ENCODE results near the gene TRIM38.

Gene TRIM38

GRCh38 chr6:25972902-25973301 is 10.3 kb downstream of the TRIM38 start:
- Histone ChIP-seq H3K9me2 (replicated peaks; ENCODE audit: low read depth, low read length) (no peaks in the 10 kb centered on the region), H3K36me3 (ENCODE audit: insufficient read depth, low read length) (peaks cover 30% of the 10 kb centered on the region; the same call in 1 of the 2 replicates), H3F3A (ENCODE audit: low read depth) (no peaks in the 10 kb centered on the region), H3K9ac (ENCODE audit: low read depth, low read length, poor library complexity, severe bottlenecking) (no peak overlapping the region), H4K20me1 (ENCODE audit: insufficient read depth, low read length, poor library complexity, severe bottlenecking) (peaks cover 1% of the 10 kb centered on the region), H3K27me3 (ENCODE audit: insufficient read depth, low read length, poor library complexity, severe bottlenecking) (no peaks in the 10 kb centered on the region), H2AFZ (ENCODE audit: low read length) (no peak overlapping the region), H3K4me3 (ENCODE audit: low read length, poor library complexity, severe bottlenecking) (no peak overlapping the region), H3K4me1 (ENCODE audit: insufficient read depth, low read length, poor library complexity, severe bottlenecking) (peaks cover 15% of the 10 kb centered on the region), H3K9me3 (ENCODE audit: insufficient read depth, low read depth, low read length) (no peaks in the 10 kb centered on the region), H3K79me2 (ENCODE audit: insufficient read depth, low read length) (peaks cover 11% of the 10 kb centered on the region; the same call in 1 of the 2 replicates), H3K4me2 (ENCODE audit: low read depth, low read length, poor library complexity, severe bottlenecking) (no peak overlapping the region)
- TF ChIP-seq CTCF (conservative IDR thresholded peaks at IDR 0.05; ENCODE audit: low read length): no peak
- TF ChIP-seq EZH2phosphoT487 (IDR thresholded peaks at IDR 0.05; ENCODE audit: borderline replicate concordance): no peak

- TF ChIP-seq EZH2phosphoT487 (IDR thresholded peaks at IDR 0.05; ENCODE audit: borderline replicate concordance) (no peak), CTCF (conservative IDR thresholded peaks at IDR 0.05; ENCODE audit: low read length) (no peak)
- H3K9me3 ChIP-seq (ENCODE audit: insufficient read depth, low read depth, low read length): no peaks in the 10 kb centered on the region
- H3K79me2 ChIP-seq (ENCODE audit: insufficient read depth, low read length): peaks cover 1% of the 10 kb centered on the region; the same call in 1 of the 2 replicates
- H3F3A ChIP-seq (ENCODE audit: low read depth): no peaks in the 10 kb centered on the region
- H3K4me1 ChIP-seq (ENCODE audit: insufficient read depth, low read length, poor library complexity, severe bottlenecking): peaks cover 5% of the 10 kb centered on the region
- H4K20me1 ChIP-seq (ENCODE audit: insufficient read depth, low read length, poor library complexity, severe bottlenecking): no peaks in the 10 kb centered on the region
- H3K9me2 ChIP-seq (replicated peaks; ENCODE audit: low read depth, low read length): no peaks in the 10 kb centered on the region
- no peak overlapping the region for H3K4me3 ChIP-seq (ENCODE audit: low read length, poor library complexity, severe bottlenecking)
- no peaks in the 10 kb centered on the region for H3K27me3 ChIP-seq (ENCODE audit: insufficient read depth, low read length, poor library complexity, severe bottlenecking)
- H3K4me2 ChIP-seq (ENCODE audit: low read depth, low read length, poor library complexity, severe bottlenecking): no peak overlapping the region
- no peak overlapping the region for H3K9ac ChIP-seq (ENCODE audit: low read depth, low read length, poor library complexity, severe bottlenecking)
- H3K36me3 ChIP-seq (ENCODE audit: insufficient read depth, low read length): peaks cover 35% of the 10 kb centered on the region; the same call in 1 of the 2 replicates
- H2AFZ ChIP-seq (ENCODE audit: low read length): no peak overlapping the region
Observed at GRCh38 chr6:25973923-25974555, 11.4 kb downstream of the TRIM38 start.

GRCh38 chr6:25975923-25976560 is 13.4 kb downstream of the TRIM38 start:
- H3K9me3 ChIP-seq (ENCODE audit: insufficient read depth, low read depth, low read length): no peaks in the 10 kb centered on the region
- H2AFZ ChIP-seq (ENCODE audit: low read length): no peak overlapping the region
- no peaks in the 10 kb centered on the region for H3F3A ChIP-seq (ENCODE audit: low read depth)
- H3K4me2 ChIP-seq (ENCODE audit: low read depth, low read length, poor library complexity, severe bottlenecking): no peak overlapping the region
- H3K79me2 ChIP-seq (ENCODE audit: insufficient read depth, low read length): no peaks in the 10 kb centered on the region
- H3K27me3 ChIP-seq (ENCODE audit: insufficient read depth, low read length, poor library complexity, severe bottlenecking): no peaks in the 10 kb centered on the region
- TF ChIP-seq EZH2phosphoT487 (IDR thresholded peaks at IDR 0.05; ENCODE audit: borderline replicate concordance): no peak
- no peak for TF ChIP-seq CTCF (conservative IDR thresholded peaks at IDR 0.05; ENCODE audit: low read length)
- peaks cover 35% of the 10 kb centered on the region; the same call in 1 of the 2 replicates for H3K36me3 ChIP-seq (ENCODE audit: insufficient read depth, low read length)
- H3K9me2 ChIP-seq (replicated peaks; ENCODE audit: low read depth, low read length): no peaks in the 10 kb centered on the region
- no peaks in the 10 kb centered on the region for H3K4me1 ChIP-seq (ENCODE audit: insufficient read depth, low read length, poor library complexity, severe bottlenecking)
- no peak overlapping the region for H3K4me3 ChIP-seq (ENCODE audit: low read length, poor library complexity, severe bottlenecking)
- H3K9ac ChIP-seq (ENCODE audit: low read depth, low read length, poor library complexity, severe bottlenecking): no peak overlapping the region
- H4K20me1 ChIP-seq (ENCODE audit: insufficient read depth, low read length, poor library complexity, severe bottlenecking): no peaks in the 10 kb centered on the region

Measured in Loucy (cell line).